ENCODE measurements around the gene RGS17.

- TF ChIP-seq EP300 (IDR thresholded peaks at IDR 0.05) (no peak), CTCF (IDR thresholded peaks at IDR 0.05) (no peak), POLR2A (IDR thresholded peaks at IDR 0.05; ENCODE audit: low read depth) (no peak)
These were observed 26.9 kb downstream of the RGS17 start for GRCh38 chr6:153104220-153104619.

Measured in esophagus muscularis mucosa (tissue), 4 donors.